OCI-LY1 (cell line): Measurements from ENCODE around the gene FANCD2.

ENCODE experiments used
- CTCF ChIP-seq: fragments of 200-600 bp; sonication (generic), shearing (Covaris generic); IDR thresholded peaks from 2 replicates; pipeline ENCODE4 v1.5.1; 2017; ENCODE audit warnings: mild to moderate bottlenecking, antibody characterized with exemption, low read length, moderate library complexity, mixed read lengths
- EZH2 ChIP-seq: fragments of 200-600 bp; sonication (generic), shearing (Covaris generic); IDR thresholded peaks from 2 replicates; pipeline ENCODE4 v1.8.0; 2017; ENCODE audit warnings: borderline replicate concordance, mixed run types, mild to moderate bottlenecking, antibody characterized with exemption, low read length, moderate library complexity, mixed read lengths

DNA sequence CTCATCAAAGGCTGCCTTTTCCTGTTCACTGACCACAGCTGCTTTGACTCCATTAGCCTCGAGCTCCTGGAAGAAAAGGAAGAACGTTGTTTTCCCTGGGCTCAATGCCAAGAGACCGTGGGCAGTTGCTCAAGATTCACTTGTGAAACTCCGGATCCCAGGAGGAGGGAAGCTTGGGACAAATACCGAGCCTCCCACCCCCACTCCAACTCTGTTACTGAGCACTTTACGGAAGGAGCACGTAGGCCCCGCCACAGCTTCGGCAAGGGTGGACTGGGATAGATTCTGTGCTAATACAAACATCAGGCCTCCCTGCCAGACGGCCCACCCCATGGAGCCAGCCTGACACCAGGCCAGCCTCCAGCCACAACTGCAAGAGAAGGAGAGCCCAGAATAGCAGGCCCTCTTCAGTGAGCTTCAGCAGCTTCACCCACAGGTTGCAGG lies 10.8 kb upstream of the FANCD2 start:
- TF ChIP-seq CTCF (no peak), EZH2 (no peak)
